ENCODE measurements around the gene PAX2. TPM values are rescaled to one million over a fixed set of nuclear protein-coding genes. Genes with fewer than 3 reads are reported as not detected.

The PAX2 gene
- 0.09 to 0.21 TPM in 2 of 3 replicates, not detected in the other for total RNA-seq (2021)
- percentile 2 among the genes with signal in this experiment for Bru-seq, nascent RNA
- long read RNA-seq, experiment 1 = 0 reads
- long read RNA-seq, experiment 2 = 0 reads
- long read RNA-seq, experiment 3 = 0 reads

- no peaks in the 10 kb centered on the region for H3K36me3 Mint-ChIP-seq
- CTCF ChIA-PET = interaction anchor here (0.5 to 9.9 kb wide), 26 partner anchors 10 to 478 kb away, joined by 3 to 167 read pairs (median 4); partner anchors contain the start of gene HIF1AN
- POLR2A ChIA-PET = no interaction called here
- no peak within 1 kb of the TSS for H3K27ac Mint-ChIP-seq
- TF ChIP-seq SP1 (CRISPR knock-in tag; conservative IDR thresholded peaks at IDR 0.05) = 0 out of 2 replicates have a peak, but pooled peaks have one; percentile 11
- no peak for TF ChIP-seq FOXP1 (CRISPR knock-in tag; IDR thresholded peaks at IDR 0.05; ENCODE audit: borderline replicate concordance)
- TF ChIP-seq, protein P1, sequence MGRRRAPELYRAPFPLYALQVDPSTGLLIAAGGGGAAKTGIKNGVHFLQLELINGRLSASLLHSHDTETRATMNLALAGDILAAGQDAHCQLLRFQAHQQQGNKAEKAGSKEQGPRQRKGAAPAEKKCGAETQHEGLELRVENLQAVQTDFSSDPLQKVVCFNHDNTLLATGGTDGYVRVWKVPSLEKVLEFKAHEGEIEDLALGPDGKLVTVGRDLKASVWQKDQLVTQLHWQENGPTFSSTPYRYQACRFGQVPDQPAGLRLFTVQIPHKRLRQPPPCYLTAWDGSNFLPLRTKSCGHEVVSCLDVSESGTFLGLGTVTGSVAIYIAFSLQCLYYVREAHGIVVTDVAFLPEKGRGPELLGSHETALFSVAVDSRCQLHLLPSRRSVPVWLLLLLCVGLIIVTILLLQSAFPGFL (CRISPR knock-in tag; IDR thresholded peaks at IDR 0.05; ENCODE audit: borderline replicate concordance) = no peak
- no peak for TF ChIP-seq KAT7 (CRISPR knock-in tag; IDR thresholded peaks at IDR 0.05; ENCODE audit: borderline replicate concordance)
- TF ChIP-seq ZBTB21 (CRISPR knock-in tag; IDR thresholded peaks at IDR 0.05; ENCODE audit: borderline replicate concordance) = no peak
- TF ChIP-seq, protein P2, sequence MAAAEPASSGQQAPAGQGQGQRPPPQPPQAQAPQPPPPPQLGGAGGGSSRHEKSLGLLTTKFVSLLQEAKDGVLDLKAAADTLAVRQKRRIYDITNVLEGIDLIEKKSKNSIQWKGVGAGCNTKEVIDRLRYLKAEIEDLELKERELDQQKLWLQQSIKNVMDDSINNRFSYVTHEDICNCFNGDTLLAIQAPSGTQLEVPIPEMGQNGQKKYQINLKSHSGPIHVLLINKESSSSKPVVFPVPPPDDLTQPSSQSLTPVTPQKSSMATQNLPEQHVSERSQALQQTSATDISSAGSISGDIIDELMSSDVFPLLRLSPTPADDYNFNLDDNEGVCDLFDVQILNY (CRISPR knock-in tag; IDR thresholded peaks at IDR 0.05) = no peak
- TF ChIP-seq PRDM15 (CRISPR knock-in tag; IDR thresholded peaks at IDR 0.05) = peak; percentile 42
- peaks cover 63% of the 10 kb centered on the region for H3K4me1 Mint-ChIP-seq
- H3K27me3 Mint-ChIP-seq (ENCODE audit: low read depth) = peaks cover 96% of the 10 kb centered on the region
- DNase-seq (ENCODE audit: low spot score) (peak; percentile 92), ATAC-seq (peak; percentile 46)
- H3K9me3 Mint-ChIP-seq = no peaks in the 10 kb centered on the region
- peak within 1 kb of the TSS; percentile 64 for H3K4me3 Mint-ChIP-seq
Observed at GRCh38 chr10:100744987-100745881, at the start of gene PAX2. Gene PAX2 (plus strand): TSS chr10:100745582. CDS start chr10:100746261, 679 bp downstream.

GRCh38 chr10:100696477-100696901 lies 48.9 kb upstream of the PAX2 start:
- H3K36me3 Mint-ChIP-seq = no peaks in the 10 kb centered on the region
- H3K27me3 Mint-ChIP-seq (ENCODE audit: low read depth) = peaks cover 28% of the 10 kb centered on the region
- H3K4me1 Mint-ChIP-seq = no peaks in the 10 kb centered on the region
- ChIA-PET CTCF (interaction anchor here (1.0 to 1.2 kb wide), 2 partner anchors 47 to 121 kb away, joined by 3 read pairs; no protein-coding TSS in a partner anchor), POLR2A (no interaction called here)
- DNase-seq (ENCODE audit: low spot score) (no peak), ATAC-seq (no peak)
- TF ChIP-seq CBFB (CRISPR knock-in tag; IDR thresholded peaks at IDR 0.05; ENCODE audit: low read depth) (no peak), ZNF512 (CRISPR knock-in tag; IDR thresholded peaks at IDR 0.05; ENCODE audit: borderline replicate concordance) (0 out of 2 replicates have a peak, but pooled peaks have one; percentile 35), GTF2I (CRISPR knock-in tag; conservative IDR thresholded peaks at IDR 0.05) (no peak)
- TF ChIP-seq, protein P2 (CRISPR knock-in tag; IDR thresholded peaks at IDR 0.05) = no peak
- H3K4me3 Mint-ChIP-seq = no peak overlapping the region
- H3K9me3 Mint-ChIP-seq = no peaks in the 10 kb centered on the region
- H3K27ac Mint-ChIP-seq = no peak overlapping the region

All from WTC11 (cell line).